ENCODE results near the gene A3GALT2. TPM values are rescaled to one million over a fixed set of nuclear protein-coding genes. Genes with fewer than 3 reads are reported as not detected.

Gene A3GALT2
- total RNA-seq, 1 donor from 2014 or later: not detected

DNA sequence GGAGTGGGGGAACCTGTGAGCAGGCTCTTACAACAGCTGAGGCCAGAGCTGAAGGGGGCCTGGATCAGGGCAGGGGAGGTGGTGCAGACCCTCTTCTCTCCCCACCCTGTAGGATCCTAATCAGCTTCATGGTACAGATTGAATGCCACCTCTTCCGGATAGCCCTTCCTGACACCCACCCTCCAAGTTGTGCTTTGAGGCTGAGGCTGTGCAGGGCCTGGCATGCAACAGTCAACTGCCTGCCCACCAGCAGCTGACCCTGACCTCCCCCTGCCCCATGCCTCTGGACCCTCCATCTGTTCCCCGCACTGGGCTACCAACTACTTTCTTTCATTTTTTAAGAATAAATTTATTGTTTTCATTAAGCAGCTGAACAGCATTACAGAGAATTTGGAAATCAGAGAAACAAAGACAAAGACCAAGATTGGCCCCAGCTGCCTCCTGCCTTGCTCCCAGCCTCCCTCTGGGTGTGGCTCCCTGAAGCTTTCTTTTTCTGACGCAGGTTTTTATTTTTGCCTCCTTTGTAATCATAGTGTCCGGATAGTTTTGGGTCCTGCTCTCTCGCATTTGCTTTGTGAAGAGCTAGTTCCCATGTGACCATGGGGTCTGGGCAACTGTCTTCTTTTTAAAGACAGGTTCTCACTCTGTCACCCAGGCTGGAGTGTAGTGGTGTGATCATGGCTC is 51.8 kb downstream of the A3GALT2 start:
- H3K9me3 ChIP-seq: no peaks in the 10 kb centered on the region
- H3K4me1 ChIP-seq: peaks cover 4 to 64% of the 10 kb centered on the region in 2 donors
- no peak for TF ChIP-seq CTCF (IDR thresholded peaks at IDR 0.05)
- DNase-seq (ENCODE audit: low spot score in 2 of 2): no peak
- H3K27me3 ChIP-seq: no peaks in the 10 kb centered on the region
- H3K27ac ChIP-seq: peak overlapping the region; percentile 57 to 58
- intact Hi-C loops (cut with DNase I): no loop called here
- H3K36me3 ChIP-seq: peaks cover 0 to 13% of the 10 kb centered on the region in 2 donors
- no peak overlapping the region for H3K4me3 ChIP-seq

GRCh38 chr1:33268457-33268856 is 52.4 kb downstream of the A3GALT2 start:
- Histone ChIP-seq H3K27me3 (no peaks in the 10 kb centered on the region), H3K9me3 (no peaks in the 10 kb centered on the region), H3K36me3 (peaks cover 0 to 13% of the 10 kb centered on the region in 2 donors), H3K27ac (peak overlapping the region; percentile 57 to 58), H3K4me3 (no peak overlapping the region), H3K4me1 (peaks cover 9 to 70% of the 10 kb centered on the region in 2 donors)
- intact Hi-C loops (cut with DNase I): no loop called here
- no peak for DNase-seq (ENCODE audit: low spot score in 2 of 2)
- TF ChIP-seq CTCF (IDR thresholded peaks at IDR 0.05): no peak

DNA sequence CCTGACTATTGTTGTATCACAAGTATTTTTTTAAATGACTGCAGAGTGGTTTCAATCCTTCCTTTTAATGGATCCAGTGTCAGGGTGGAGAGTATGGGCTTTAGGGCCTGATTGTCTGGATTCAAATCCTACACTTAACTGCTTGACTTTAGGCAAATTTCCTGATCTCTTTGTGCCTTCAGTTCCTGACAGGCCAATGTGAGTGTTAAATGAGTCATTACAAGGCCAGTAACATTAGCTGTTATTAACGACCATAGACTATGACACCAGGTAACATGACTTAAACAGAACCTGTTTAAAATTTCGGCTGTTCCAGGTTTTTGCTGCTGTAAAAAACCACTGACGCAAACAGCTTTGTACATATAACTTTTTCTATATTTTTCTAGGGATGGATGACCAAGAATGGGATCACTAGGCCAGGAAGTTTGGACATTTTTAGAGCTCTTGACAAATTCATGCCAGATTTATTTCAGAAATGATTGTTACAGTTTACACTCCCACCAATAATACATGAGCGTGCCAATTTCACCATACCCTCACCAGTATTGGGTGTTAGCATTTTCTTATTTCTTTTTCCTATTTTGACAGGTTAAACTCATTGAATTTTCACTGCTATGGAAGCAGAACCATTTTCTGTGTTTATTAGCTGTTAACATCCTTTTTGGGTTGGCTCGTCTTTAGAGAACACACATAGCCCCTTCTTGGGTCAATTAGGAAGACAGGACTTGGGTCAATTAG is 53.3 kb downstream of the A3GALT2 start:
- peaks cover 9 to 72% of the 10 kb centered on the region in 2 donors for H3K4me1 ChIP-seq
- no peaks in the 10 kb centered on the region for H3K27me3 ChIP-seq
- TF ChIP-seq CTCF (IDR thresholded peaks at IDR 0.05): no peak
- peaks cover 4 to 13% of the 10 kb centered on the region in 2 donors for H3K36me3 ChIP-seq
- H3K9me3 ChIP-seq: no peaks in the 10 kb centered on the region
- DNase-seq (ENCODE audit: low spot score in 2 of 2): no peak
- no peak overlapping the region for H3K4me3 ChIP-seq
- H3K27ac ChIP-seq: peak overlapping the region in 1 of 2 donors; percentile 58
- intact Hi-C loops (cut with DNase I): no loop called here

DNA sequence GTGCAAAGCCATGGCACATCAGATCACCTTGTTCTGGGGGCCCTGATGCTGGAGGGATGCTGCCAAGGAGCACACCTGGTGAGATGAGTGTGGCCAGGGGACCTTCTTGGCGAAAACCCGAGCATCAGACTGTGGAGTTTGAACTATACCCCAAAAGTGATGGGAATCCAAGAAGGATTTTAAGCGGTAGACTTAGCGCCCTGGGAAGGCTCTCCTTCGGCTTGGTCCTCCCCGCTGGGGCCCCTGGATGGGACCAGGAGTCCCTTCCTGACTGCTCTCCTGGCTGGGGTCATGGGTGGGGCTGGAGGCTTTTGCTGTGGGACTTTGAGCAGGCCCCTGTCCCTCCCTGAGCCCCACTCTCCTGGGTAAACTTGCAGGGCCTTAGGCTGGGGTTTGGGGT is 54.1 kb downstream of the A3GALT2 start:
- no peak overlapping the region for H3K4me3 ChIP-seq
- H3K9me3 ChIP-seq: no peaks in the 10 kb centered on the region
- H3K27ac ChIP-seq: peak overlapping the region in 1 of 2 donors; percentile 58
- intact Hi-C loops (cut with DNase I): no loop called here
- peaks cover 5 to 13% of the 10 kb centered on the region in 2 donors for H3K36me3 ChIP-seq
- no peak for DNase-seq (ENCODE audit: low spot score in 2 of 2)
- H3K4me1 ChIP-seq: peaks cover 10 to 65% of the 10 kb centered on the region in 2 donors
- H3K27me3 ChIP-seq: no peaks in the 10 kb centered on the region
- TF ChIP-seq CTCF (IDR thresholded peaks at IDR 0.05): no peak

- Histone ChIP-seq H3K27ac (peak overlapping the region in 1 of 2 donors; percentile 58), H3K27me3 (no peaks in the 10 kb centered on the region), H3K36me3 (peaks cover 5 to 10% of the 10 kb centered on the region in 2 donors), H3K4me3 (no peak overlapping the region), H3K4me1 (peaks cover 13 to 64% of the 10 kb centered on the region in 2 donors), H3K9me3 (no peaks in the 10 kb centered on the region)
- intact Hi-C loops (cut with DNase I): no loop called here
- DNase-seq (ENCODE audit: low spot score in 2 of 2): no peak
- no peak for TF ChIP-seq CTCF (IDR thresholded peaks at IDR 0.05)
These were observed 54.9 kb downstream of the A3GALT2 start for GRCh38 chr1:33265780-33266605.
